Small intestine (tissue), 7 donors: ENCODE results near the gene RAB1A. TPM values are rescaled to one million over a fixed set of nuclear protein-coding genes. Genes with fewer than 3 reads are reported as not detected.

Source experiments
- DNase-seq, 2 donors: peaks; one replicate each; pipeline versions ENCODE4 v3.0.0 to v3.0.0-alpha.2; 2013
- FAIRE-seq: peaks from 2 replicates; lab custom pipeline; 2012; peaks lifted over from hg19 to GRCh38; lab: Jason Lieb, UNC
- H3K27ac ChIP-seq, 3 donors: one replicate each; pipeline ENCODE4 v1.5.1; 2013; ENCODE audit warnings: low read length in 2 of 3, mild to moderate bottlenecking in 2 of 3, control low read depth in 1 of 3, inconsistent platforms in 1 of 3, low read depth in 1 of 3, moderate library complexity in 1 of 3
- H3K27me3 ChIP-seq, 3 donors: one replicate each; pipeline ENCODE4 v1.6.1; 2013; ENCODE audit warnings: low read length in 3 of 3, inconsistent platforms in 1 of 3; ENCODE audit not compliant: control insufficient read depth in 3 of 3, insufficient read depth in 3 of 3
- H3K36me3 ChIP-seq, 3 donors: one replicate each; pipeline ENCODE4 v1.6.1; 2013; ENCODE audit warnings: low read length in 3 of 3, inconsistent platforms in 1 of 3, low read depth in 1 of 3, mild to moderate bottlenecking in 1 of 3, moderate library complexity in 1 of 3; ENCODE audit not compliant: control insufficient read depth in 3 of 3, insufficient read depth in 2 of 3
- H3K4me1 ChIP-seq, 3 donors: one replicate each; pipeline ENCODE4 v1.6.1; 2013; ENCODE audit warnings: low read length in 2 of 3, inconsistent platforms in 1 of 3, low read depth in 1 of 3, mild to moderate bottlenecking in 1 of 3, moderate library complexity in 1 of 3; ENCODE audit not compliant: control insufficient read depth in 3 of 3, insufficient read depth in 2 of 3
- H3K4me3 ChIP-seq, 3 donors: one replicate each; pipeline ENCODE4 v1.5.1; 2013; ENCODE audit warnings: low read length in 3 of 3, control low read depth in 1 of 3, inconsistent platforms in 1 of 3, low read depth in 1 of 3, mild to moderate bottlenecking in 1 of 3, moderate library complexity in 1 of 3
- H3K9me3 ChIP-seq, 2 donors: one replicate each; pipeline ENCODE4 v1.6.1; 2013; ENCODE audit warnings: low read depth in 1 of 2, low read length in 1 of 2; ENCODE audit not compliant: control insufficient read depth in 2 of 2, insufficient read depth in 1 of 2
- WGBS, 3 donors: extraction: QIAGEN DNeasy Blood & Tissue Kit; methylation state at CpG; one replicate each; pipeline ENCODE4 v1.1.7; 2013; 5-methylcytosine and 5-hydroxymethylcytosine counted together
- polyA plus RNA-seq, 4 donors: library from polyadenylated mRNA; stranded (reverse) in 3 of 4; unstranded in 1 of 4; fragments of 200-250 nt in 3 of 4; fragments of 120-200 nt in 1 of 4; gene quantifications; one replicate each; pipeline versions ENCODE4 v1.2.1 to v1.2.3, GENCODE V29; 2013
- donor health status: healthy with polysubstance abuse.
- donor health status: control.
- donor health status: control.
- donor health status: Bipolar disorder and iron deficiency.
- donor health status: healthy.

Gene RAB1A
- polyA plus RNA-seq, 4 donors = 144 to 271 (median 164) TPM

- Histone ChIP-seq H3K4me1 (no peaks in the 10 kb centered on the region), H3K9me3 (peaks cover 0 to 19% of the 10 kb centered on the region in 2 donors), H3K27me3 (no peaks in the 10 kb centered on the region), H3K36me3 (peaks cover 0 to 2% (median 2%) of the 10 kb centered on the region in 3 donors), H3K4me3 (no peak overlapping the region), H3K27ac (no peak overlapping the region)
- 90 to 94% (median 92%) methylated on average over 1 of the region's 1 CpG for WGBS, 3 donors
- FAIRE-seq (no peak), DNase-seq (no peak)
Measured at GRCh38 chr2:65049010-65049639, 80.8 kb downstream of the RAB1A start.

GRCh38 chr2:65046633-65047407 is 83.1 kb downstream of the RAB1A start:
- no peak for DNase-seq
- no peaks in the 10 kb centered on the region for H3K27me3 ChIP-seq
- H3K4me1 ChIP-seq = no peaks in the 10 kb centered on the region
- WGBS, 3 donors = 79 to 90% (median 87%) methylated on average over 11 of the region's 11 CpGs
- peaks cover 0 to 25% of the 10 kb centered on the region in 2 donors for H3K9me3 ChIP-seq
- no peak overlapping the region for H3K4me3 ChIP-seq
- no peak for FAIRE-seq
- peaks cover 0 to 8% (median 2%) of the 10 kb centered on the region in 3 donors for H3K36me3 ChIP-seq
- no peak overlapping the region for H3K27ac ChIP-seq

GRCh38 chr2:65045651-65046050 is 84.3 kb downstream of the RAB1A start:
- H3K27ac ChIP-seq = no peak overlapping the region
- H3K9me3 ChIP-seq = peaks cover 0 to 23% of the 10 kb centered on the region in 2 donors
- no peak for DNase-seq
- WGBS, 3 donors = 67 to 90% (median 89%) methylated on average over 10 of the region's 10 CpGs
- no peak overlapping the region for H3K4me3 ChIP-seq
- no peaks in the 10 kb centered on the region for H3K4me1 ChIP-seq
- H3K36me3 ChIP-seq = peaks cover 0 to 8% (median 2%) of the 10 kb centered on the region in 3 donors
- no peaks in the 10 kb centered on the region for H3K27me3 ChIP-seq
- FAIRE-seq = no peak

- H3K4me3 ChIP-seq = no peak overlapping the region
- DNase-seq (no peak), FAIRE-seq (no peak)
- H3K27ac ChIP-seq = no peak overlapping the region
- H3K4me1 ChIP-seq = no peaks in the 10 kb centered on the region
- WGBS, 3 donors = 84 to 87% (median 87%) methylated on average over 7 of the region's 7 CpGs
- H3K9me3 ChIP-seq = peaks cover 0 to 23% of the 10 kb centered on the region in 2 donors
- peaks cover 0 to 8% (median 2%) of the 10 kb centered on the region in 3 donors for H3K36me3 ChIP-seq
- no peaks in the 10 kb centered on the region for H3K27me3 ChIP-seq
Measured at GRCh38 chr2:65044097-65044735, 85.7 kb downstream of the RAB1A start.

GRCh38 chr2:65043001-65043400 is 86.9 kb downstream of the RAB1A start:
- Histone ChIP-seq H3K36me3 (peaks cover 0 to 7% (median 2%) of the 10 kb centered on the region in 3 donors), H3K27me3 (no peaks in the 10 kb centered on the region), H3K4me3 (no peak overlapping the region), H3K4me1 (no peaks in the 10 kb centered on the region), H3K27ac (peak overlapping the region in 1 of 3 donors; percentile 17), H3K9me3 (peaks cover 0 to 18% of the 10 kb centered on the region in 2 donors)
- WGBS, 3 donors = 66 to 99% (median 88%) methylated on average over 2 of the region's 2 CpGs
- FAIRE-seq = no peak
- no peak for DNase-seq

GRCh38 chr2:65040400-65041261 is 89.3 kb downstream of the RAB1A start:
- FAIRE-seq (no peak), DNase-seq (peak; percentile 83 to 85)
- H3K27me3 ChIP-seq = no peaks in the 10 kb centered on the region
- no peak overlapping the region for H3K27ac ChIP-seq
- peaks cover 0 to 15% of the 10 kb centered on the region in 2 donors for H3K9me3 ChIP-seq
- 29 to 30% (median 30%) methylated on average over 13 of the region's 13 CpGs for WGBS, 3 donors
- no peak overlapping the region for H3K4me3 ChIP-seq
- H3K4me1 ChIP-seq = no peaks in the 10 kb centered on the region
- peaks cover 0 to 5% (median 2%) of the 10 kb centered on the region in 3 donors for H3K36me3 ChIP-seq

- Histone ChIP-seq H3K27ac (no peak overlapping the region), H3K4me1 (no peaks in the 10 kb centered on the region), H3K36me3 (peaks cover 0 to 5% (median 0%) of the 10 kb centered on the region in 3 donors), H3K27me3 (no peaks in the 10 kb centered on the region), H3K9me3 (peaks cover 0 to 11% of the 10 kb centered on the region in 2 donors), H3K4me3 (no peak overlapping the region)
- FAIRE-seq (no peak), DNase-seq (no peak)
- 85 to 92% (median 88%) methylated on average over 3 of the region's 3 CpGs for WGBS, 3 donors
Measured at GRCh38 chr2:65039640-65040039, 90.3 kb downstream of the RAB1A start.
